ENCODE results near the gene SLC9A5. TPM values are rescaled to one million over a fixed set of nuclear protein-coding genes. Genes with fewer than 3 reads are reported as not detected.

SLC9A5 gene
- total and polyA plus RNA-seq, 2 experiments from 2014 or later: 4.5 to 5.4 TPM

GRCh38 chr16:67206129-67206837 lies 42.5 kb upstream of the SLC9A5 start:
- Histone ChIP-seq H2AFZ (no peak overlapping the region), H3K36me3 (ENCODE audit: insufficient read depth) (no peaks in the 10 kb centered on the region), H3K79me2 (replicated peaks; ENCODE audit: insufficient read depth) (no peaks in the 10 kb centered on the region), H3K27me3 (ENCODE audit: insufficient read depth) (no peaks in the 10 kb centered on the region), H3K4me1 (ENCODE audit: insufficient read depth) (no peaks in the 10 kb centered on the region), H3K4me3 (no peak overlapping the region), H3K9me2 (ENCODE audit: insufficient read depth) (no peaks in the 10 kb centered on the region), H3F3A (replicated peaks; ENCODE audit: low read depth) (no peaks in the 10 kb centered on the region), H4K20me1 (replicated peaks; ENCODE audit: insufficient read depth) (no peaks in the 10 kb centered on the region), H3K4me2 (no peak overlapping the region), H3K27ac (ENCODE audit: low read depth) (no peak overlapping the region)
- no peak for TF ChIP-seq STAT1 (IDR thresholded peaks at IDR 0.05; ENCODE audit: unreplicated experiment)
- TF ChIP-seq EZH2 (IDR thresholded peaks at IDR 0.05; ENCODE audit: low read depth, unreplicated experiment): no peak
- TF ChIP-seq ETS1 (IDR thresholded peaks at IDR 0.05): no peak
- no peak for TF ChIP-seq REST (IDR thresholded peaks at IDR 0.05; ENCODE audit: unreplicated experiment)
- TF ChIP-seq ZNF114 (CRISPR knock-in tag; IDR thresholded peaks at IDR 0.05): no peak
- TF ChIP-seq CREB1 (CRISPR knock-in tag; IDR thresholded peaks at IDR 0.05; ENCODE audit: low read depth): no peak
- TF ChIP-seq CTCF (conservative IDR thresholded peaks at IDR 0.05; ENCODE audit: low read depth in 2 of 2): no peak
- no peak for TF ChIP-seq ZNF331 (CRISPR knock-in tag; IDR thresholded peaks at IDR 0.05; ENCODE audit: low read depth)
- TF ChIP-seq EZH2phosphoT487 (IDR thresholded peaks at IDR 0.05; ENCODE audit: unreplicated experiment): no peak
- TF ChIP-seq ZNF462 (CRISPR knock-in tag; IDR thresholded peaks at IDR 0.05): no peak
- TF ChIP-seq NANOG (IDR thresholded peaks at IDR 0.05; ENCODE audit: borderline replicate concordance): no peak
- TF ChIP-seq POLR2AphosphoS5 (IDR thresholded peaks at IDR 0.05; ENCODE audit: low read depth): no peak
- no peak for TF ChIP-seq JUNB (IDR thresholded peaks at IDR 0.05; ENCODE audit: unreplicated experiment)
- Mint-ChIP-seq H3K4me1 (peaks cover 5% of the 10 kb centered on the region; the same call in 2 of the 3 replicates), H3K27ac (no peak overlapping the region), H3K9me3 (no peaks in the 10 kb centered on the region), H3K4me3 (no peak overlapping the region; the same call in 2 of the 3 replicates), H3K36me3 (ENCODE audit: low read depth) (0 out of 3 replicates have a peak, but pooled peaks cover 1% of the 10 kb centered on the region), H3K27me3 (ENCODE audit: insufficient read depth, low read depth, poor library complexity) (peaks cover 10% of the 10 kb centered on the region)
- DNase-seq (ENCODE audit: low spot score) (no peak), ATAC-seq (no peak)
